Central memory CD4-positive, alpha-beta T cell (primary cell): Measurements from ENCODE around the gene SLC34A2.

Experiments used
- DNase-seq: peaks from one replicate; pipeline ENCODE4 v3.0.0; 2022

Gene SLC34A2

GRCh38 chr4:25663781-25664180 lies 8.1 kb downstream of the SLC34A2 start:
- no peak for DNase-seq

- no peak for DNase-seq
Observed at GRCh38 chr4:25666031-25666630, 10.5 kb downstream of the SLC34A2 start.

GRCh38 chr4:25667931-25668557 lies 12.4 kb downstream of the SLC34A2 start:
- no peak for DNase-seq

GRCh38 chr4:25670991-25671390 lies 15.3 kb downstream of the SLC34A2 start:
- DNase-seq = no peak

- no peak for DNase-seq
Observed at GRCh38 chr4:25672756-25673155, 17.1 kb downstream of the SLC34A2 start.

- no peak for DNase-seq
Observed at GRCh38 chr4:25674386-25674785, 18.7 kb downstream of the SLC34A2 start.

GRCh38 chr4:25676221-25676620 lies 20.6 kb downstream of the SLC34A2 start:
- DNase-seq = no peak

GRCh38 chr4:25677157-25677556 lies 21.5 kb downstream of the SLC34A2 start:
- DNase-seq = no peak

GRCh38 chr4:25677943-25678342 lies 22.3 kb downstream of the SLC34A2 start:
- no peak for DNase-seq

- no peak for DNase-seq
Observed at GRCh38 chr4:25687773-25688172, 32.1 kb downstream of the SLC34A2 start.

- no peak for DNase-seq
Observed at GRCh38 chr4:25694466-25694865, 38.8 kb downstream of the SLC34A2 start.

GRCh38 chr4:25696409-25696808 lies 40.8 kb downstream of the SLC34A2 start:
- DNase-seq = no peak

GRCh38 chr4:25697516-25697915 lies 41.9 kb downstream of the SLC34A2 start:
- no peak for DNase-seq

- DNase-seq = no peak
Observed at GRCh38 chr4:25700661-25701060, 45.0 kb downstream of the SLC34A2 start.

GRCh38 chr4:25702848-25703247 lies 47.2 kb downstream of the SLC34A2 start:
- DNase-seq = no peak

- DNase-seq = no peak
Observed at GRCh38 chr4:25703731-25704388, 48.2 kb downstream of the SLC34A2 start.

GRCh38 chr4:25704516-25704915 lies 48.9 kb downstream of the SLC34A2 start:
- DNase-seq = no peak

GRCh38 chr4:25710637-25711036 lies 55.0 kb downstream of the SLC34A2 start:
- DNase-seq = no peak

GRCh38 chr4:25712611-25713010 lies 57.0 kb downstream of the SLC34A2 start:
- DNase-seq = no peak

- no peak for DNase-seq
Observed at GRCh38 chr4:25713812-25714211, 58.2 kb downstream of the SLC34A2 start.

- DNase-seq = no peak
Observed at GRCh38 chr4:25722964-25723363, 67.3 kb downstream of the SLC34A2 start.

- DNase-seq = no peak
Observed at GRCh38 chr4:25723409-25723808, 67.8 kb downstream of the SLC34A2 start.

- no peak for DNase-seq
Observed at GRCh38 chr4:25725870-25726269, 70.2 kb downstream of the SLC34A2 start.

- no peak for DNase-seq
Observed at GRCh38 chr4:25727711-25728493, 72.3 kb downstream of the SLC34A2 start.
